GM12892 (cell line): ENCODE measurements around the gene CLASP1.
"Not testable (repeated sequence)": the region's sequence is repeated elsewhere in the genome, so short reads cannot be mapped to it uniquely, and the experiment has no call there.

Experiments used
- DNase-seq: peaks from one replicate; pipeline ENCODE4 v3.0.0; 2011; ENCODE audit not compliant: insufficient read length
- FAIRE-seq: peaks from 2 replicates; lab custom pipeline; 2011; peaks lifted over from hg19 to GRCh38; lab: Jason Lieb, UNC
- POLR2A ChIP-seq: IDR thresholded peaks from 2 replicates; pipeline ENCODE4 v1.6.1; 2011; ENCODE audit warnings: low read depth, low read length, control low read depth
- POLR2AphosphoS5 ChIP-seq: IDR thresholded peaks from 2 replicates; pipeline ENCODE4 v1.6.1; 2011; ENCODE audit warnings: low read depth, low read length, control low read depth
- TAF1 ChIP-seq: IDR thresholded peaks from 2 replicates; pipeline ENCODE4 v1.6.1; 2011; ENCODE audit warnings: low read depth, mild to moderate bottlenecking, control low read depth, low read length, borderline replicate concordance

Gene CLASP1

GRCh38 chr2:121334581-121335293 lies 314.5 kb downstream of the CLASP1 start:
- no peak for DNase-seq
- no peak for FAIRE-seq
- no peak for TF ChIP-seq TAF1
- no peak for TF ChIP-seq POLR2AphosphoS5
- no peak for TF ChIP-seq POLR2A

DNA sequence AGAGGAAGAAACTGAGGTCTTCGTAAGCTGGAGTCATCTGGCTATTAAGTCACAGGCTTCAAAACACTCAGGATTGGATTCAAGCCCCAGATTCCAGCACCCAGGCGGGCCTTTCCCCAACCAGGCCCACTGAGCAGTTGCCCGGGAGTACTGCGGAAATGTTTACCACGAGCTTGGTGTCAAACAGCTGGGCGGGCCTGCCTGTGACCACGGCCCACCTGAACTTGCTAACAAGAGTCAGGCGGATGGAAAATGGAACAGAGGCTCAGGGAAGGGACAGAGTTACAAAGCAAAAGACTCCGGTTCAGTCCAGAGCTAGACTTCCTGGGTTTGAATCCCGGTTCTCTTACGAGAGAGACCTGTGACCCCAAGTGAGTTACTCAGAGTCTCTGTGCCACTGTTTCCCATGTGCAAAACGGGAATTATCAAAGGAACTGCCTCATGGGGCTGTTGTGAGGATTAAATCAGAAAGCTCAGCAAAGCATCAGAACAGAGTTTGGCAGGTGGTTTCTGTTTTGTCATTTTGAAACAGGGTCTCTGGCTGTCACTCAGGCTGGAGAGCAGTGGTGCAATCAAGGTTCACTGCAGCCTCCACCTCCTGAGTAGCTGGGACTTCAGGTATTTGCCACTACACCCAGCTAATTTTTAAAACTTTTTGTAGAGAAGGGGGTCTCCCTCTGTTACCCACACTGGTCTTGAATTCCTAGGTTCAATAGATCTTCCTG lies 315.3 kb downstream of the CLASP1 start:
- TF ChIP-seq POLR2A, result no peak
- no peak for TF ChIP-seq POLR2AphosphoS5
- TF ChIP-seq TAF1, result no peak
- DNase-seq (no peak), FAIRE-seq (peak; percentile 56)

DNA sequence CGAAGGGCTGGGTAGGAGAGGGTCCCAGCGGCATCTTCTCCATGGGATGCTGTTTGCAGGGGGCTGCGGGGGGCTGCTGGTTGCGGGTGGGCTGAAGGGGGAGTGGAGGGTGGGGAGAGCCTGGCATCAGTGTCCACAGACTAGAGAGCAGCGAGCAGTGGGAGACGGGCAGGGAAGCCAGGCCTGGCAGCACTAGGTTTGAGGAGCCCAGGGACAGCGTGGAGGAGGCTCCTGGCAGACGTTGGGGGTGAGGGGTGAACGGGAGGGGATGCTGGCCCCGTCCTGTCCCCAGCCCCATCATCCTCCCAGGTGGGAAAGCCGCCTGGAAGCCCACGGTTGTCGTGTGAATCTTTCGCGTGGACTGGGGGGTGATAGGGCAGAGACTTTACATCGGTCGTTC lies 316.0 kb downstream of the CLASP1 start:
- FAIRE-seq, result no peak
- no peak for TF ChIP-seq TAF1
- no peak for TF ChIP-seq POLR2A
- TF ChIP-seq POLR2AphosphoS5, result no peak

DNA sequence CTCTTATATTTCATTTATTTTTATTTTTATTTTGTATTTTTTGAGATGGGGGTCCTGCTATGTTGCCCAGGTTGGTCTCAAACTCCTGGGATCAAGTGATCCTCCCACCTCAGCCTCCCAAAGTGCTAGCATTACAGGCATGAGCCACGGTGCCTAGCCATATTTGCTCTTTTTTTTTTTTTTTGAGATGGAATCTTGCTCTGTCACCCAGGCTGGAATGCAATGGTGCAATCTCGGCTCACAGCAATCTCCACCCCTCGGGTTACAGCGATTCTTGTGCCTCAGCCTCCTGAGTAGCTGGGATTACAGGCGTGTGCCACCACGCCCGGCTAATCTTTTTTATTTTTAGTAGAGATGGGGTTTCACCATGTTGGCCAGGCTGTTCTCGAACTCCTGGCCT lies 317.9 kb downstream of the CLASP1 start:
- not testable (repeated sequence) for DNase-seq, FAIRE-seq

More for the DNA sequence above, 316.0 kb downstream of the CLASP1 start:
- DNase-seq, result no peak

GRCh38 chr2:121330921-121331320 lies 318.3 kb downstream of the CLASP1 start:
- DNase-seq (no peak), FAIRE-seq (no peak)
- TF ChIP-seq TAF1 (no peak), POLR2AphosphoS5 (no peak), POLR2A (no peak)

- DNase-seq (no peak), FAIRE-seq (no peak)
- no peak for TF ChIP-seq POLR2A
Observed at GRCh38 chr2:121329786-121330185, 319.5 kb downstream of the CLASP1 start.

- TF ChIP-seq POLR2AphosphoS5 (no peak), TAF1 (no peak), POLR2A (no peak)
- no peak for DNase-seq
- no peak for FAIRE-seq
Observed at GRCh38 chr2:121326628-121327027, 322.6 kb downstream of the CLASP1 start.

DNA sequence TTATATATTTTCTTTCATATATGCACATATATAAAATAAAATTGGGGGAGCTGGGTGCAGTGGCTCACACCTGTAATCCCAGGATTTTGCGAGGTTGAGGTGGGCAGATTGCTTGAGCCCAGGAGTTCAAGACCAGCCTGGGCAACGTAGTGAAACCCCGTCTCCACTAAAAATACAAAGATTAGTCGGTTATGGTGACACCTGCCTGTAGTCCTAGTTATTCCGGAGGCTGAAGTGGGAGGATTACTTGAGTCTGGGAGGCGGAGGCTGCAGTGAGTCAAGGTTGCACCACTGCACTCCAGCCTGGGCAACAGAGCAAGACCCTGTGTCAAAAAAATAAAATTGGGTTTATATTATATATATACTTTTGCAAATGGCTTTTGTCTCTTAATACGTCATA lies 324.7 kb downstream of the CLASP1 start:
- TF ChIP-seq POLR2AphosphoS5 (no peak), TAF1 (no peak), POLR2A (no peak)
- no peak for DNase-seq
- FAIRE-seq, result no peak

- TF ChIP-seq POLR2AphosphoS5 (no peak), POLR2A (no peak), TAF1 (no peak)
- DNase-seq, result no peak
- FAIRE-seq, result no peak
Observed at GRCh38 chr2:121321476-121321875, 327.8 kb downstream of the CLASP1 start.

GRCh38 chr2:121319941-121320340 lies 329.3 kb downstream of the CLASP1 start:
- no peak for DNase-seq
- no peak for FAIRE-seq

DNA sequence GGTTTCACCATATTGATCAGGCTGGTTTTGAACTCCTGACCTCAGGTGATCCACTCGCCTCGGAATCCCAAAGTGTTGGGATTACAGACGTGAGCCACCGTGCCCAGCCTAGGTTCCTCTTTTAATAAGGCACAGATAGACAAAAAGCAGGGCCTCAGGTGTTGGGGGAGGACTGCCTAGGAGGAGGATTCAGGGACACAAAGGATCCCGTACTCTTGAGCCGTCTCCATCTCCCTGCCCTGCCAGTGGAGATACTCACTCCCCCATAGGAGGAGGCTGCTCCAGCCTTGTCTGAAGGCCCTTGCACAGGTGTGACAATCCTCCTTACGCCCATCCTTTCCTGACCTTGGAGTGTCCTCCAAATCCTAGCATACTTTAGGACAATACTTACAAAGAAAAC lies 332.3 kb downstream of the CLASP1 start:
- DNase-seq (no peak), FAIRE-seq (no peak)
- no peak for TF ChIP-seq POLR2AphosphoS5
- TF ChIP-seq TAF1, result no peak
- no peak for TF ChIP-seq POLR2A

More at GRCh38 chr2:121319941-121320340, 329.3 kb downstream of the CLASP1 start:
- no peak for TF ChIP-seq POLR2A
- TF ChIP-seq POLR2AphosphoS5, result no peak
- no peak for TF ChIP-seq TAF1

DNA sequence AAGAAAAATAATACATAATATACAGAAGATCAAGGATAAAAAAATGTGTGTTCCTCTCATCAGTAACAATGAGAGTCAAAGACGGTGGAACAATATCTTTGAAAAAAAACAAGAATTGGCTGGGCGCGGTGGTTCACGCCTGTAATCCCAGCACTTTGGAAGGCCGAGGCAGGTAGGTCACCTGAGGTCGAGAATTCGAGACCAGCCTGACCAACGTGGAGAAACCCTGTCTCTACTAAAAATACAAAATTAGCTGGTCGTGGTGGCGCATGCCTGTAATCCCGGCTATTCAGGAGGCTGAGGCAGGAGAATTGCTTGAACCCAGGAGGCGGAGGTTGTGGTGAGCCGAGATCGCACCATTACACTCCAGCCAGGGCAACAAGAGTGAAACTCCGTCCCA lies 335.6 kb downstream of the CLASP1 start:
- DNase-seq, FAIRE-seq: not testable (repeated sequence)

GRCh38 chr2:121309801-121310200 lies 339.5 kb downstream of the CLASP1 start:
- DNase-seq (no peak), FAIRE-seq (no peak)
- TF ChIP-seq POLR2A (no peak), POLR2AphosphoS5 (no peak), TAF1 (no peak)
